GM12872 (cell line): Measurements from ENCODE around the gene STON1.

ENCODE experiments used
- CTCF ChIP-seq: IDR thresholded peaks from 3 replicates; pipeline ENCODE4 v1.5.1; 2011; ENCODE audit warnings: low read depth, mild to moderate bottlenecking, low read length, moderate library complexity; ENCODE audit not compliant: insufficient read depth

STON1 gene

GRCh38 chr2:48605482-48606175 lies 75.7 kb downstream of the STON1 start:
- TF ChIP-seq CTCF, result no peak

- no peak for TF ChIP-seq CTCF
These were observed 77.5 kb downstream of the STON1 start for GRCh38 chr2:48607307-48608014.

GRCh38 chr2:48613211-48613610 lies 83.3 kb downstream of the STON1 start:
- TF ChIP-seq CTCF, result no peak

GRCh38 chr2:48617618-48618017 lies 87.7 kb downstream of the STON1 start, which contains the start of gene GTF2A1L:
Gene GTF2A1L (plus strand): TSS chr2:48617856. CDS start chr2:48617875, 19 bp downstream.
- no peak for TF ChIP-seq CTCF

- no peak for TF ChIP-seq CTCF
These were observed 89.6 kb downstream of the STON1 start for GRCh38 chr2:48619526-48619925.

- TF ChIP-seq CTCF, result no peak
These were observed 90.7 kb downstream of the STON1 start for GRCh38 chr2:48620604-48621003.

GRCh38 chr2:48624696-48625095 lies 94.7 kb downstream of the STON1 start:
- TF ChIP-seq CTCF, result no peak
